GM19372 (cell line): ENCODE data around the gene LRRC25.
"Not testable (repeated sequence)": the region's sequence is repeated elsewhere in the genome, so short reads cannot be mapped to it uniquely, and the experiment has no call there.

Experiments
- ATAC-seq: cut with Tn5 transposase; IDR thresholded peaks from one replicate; pipeline ENCODE4 v1.9.1; 2021; ENCODE audit warnings: mild to moderate bottlenecking, low read depth, moderate library complexity; ENCODE audit not compliant: unreplicated experiment

Gene LRRC25

GRCh38 chr19:18353378-18354005, 43.9 kb downstream of the LRRC25 start:
- ATAC-seq = no peak

- no peak for ATAC-seq
These were observed 45.9 kb downstream of the LRRC25 start for GRCh38 chr19:18351544-18351943.

- ATAC-seq = no peak
These were observed 46.9 kb downstream of the LRRC25 start for GRCh38 chr19:18350490-18350889.

GRCh38 chr19:18349524-18350128, 47.8 kb downstream of the LRRC25 start:
- ATAC-seq = no peak

- ATAC-seq = not testable (repeated sequence)
These were observed 48.5 kb downstream of the LRRC25 start for GRCh38 chr19:18348818-18349339.

- ATAC-seq = no peak
These were observed 49.3 kb downstream of the LRRC25 start for GRCh38 chr19:18348171-18348570.

- no peak for ATAC-seq
These were observed 51.3 kb downstream of the LRRC25 start for GRCh38 chr19:18346091-18346490.

GRCh38 chr19:18345296-18345695, 52.1 kb downstream of the LRRC25 start:
- no peak for ATAC-seq

GRCh38 chr19:18344582-18344950, 52.9 kb downstream of the LRRC25 start:
- no peak for ATAC-seq

GRCh38 chr19:18342090-18342632, 55.3 kb downstream of the LRRC25 start:
- no peak for ATAC-seq
